Tibial artery (tissue), 4 donors: ENCODE measurements around the gene ACSL1.
A peak's percentile ranks its signal among the peaks of the same experiment; 100 is the strongest.

ENCODE experiments used
- DNase-seq, 2 donors: peaks; one replicate each; pipeline ENCODE4 v3.0.0-alpha.2; 2019
- H3K27ac ChIP-seq, 2 donors: fragments of 200-600 bp; sonication (generic) in 1 of 2; 1 replicate in 1 of 2; 2 replicates in 1 of 2; pipeline ENCODE4 v1.5.1; 2018 to 2019; ENCODE audit warnings: mild to moderate bottlenecking in 1 of 2
- H3K27me3 ChIP-seq, 2 donors: fragments of 200-600 bp; sonication (generic) in 1 of 2; one replicate each; pipeline versions ENCODE4 v1.5.1 to v1.6.0; 2016 to 2019
- H3K36me3 ChIP-seq, 3 donors: fragments of 200-600 bp; sonication (generic) in 2 of 3; one replicate each; pipeline ENCODE4 v1.5.1; 2016 to 2019; ENCODE audit warnings: mild to moderate bottlenecking in 2 of 3
- H3K4me1 ChIP-seq, 4 donors: fragments of 200-600 bp; sonication (generic) in 2 of 4; 1 replicate in 3 of 4; 2 replicates in 1 of 4; pipeline ENCODE4 v1.5.1; 2016 to 2019
- H3K4me3 ChIP-seq, 2 donors: fragments of 200-600 bp; sonication (generic) in 1 of 2; 1 replicate in 1 of 2; 2 replicates in 1 of 2; pipeline ENCODE4 v1.5.1; 2018 to 2019; ENCODE audit warnings: mild to moderate bottlenecking in 2 of 2
- H3K9me3 ChIP-seq, 3 donors: fragments of 200-600 bp; sonication (generic) in 1 of 3; one replicate each; pipeline ENCODE4 v1.5.1; 2016 to 2019
- intact Hi-C: fragments of 100-400 bp; cut with DNase I; formaldehyde crosslinking; loops from one replicate; pipeline ENCODE4 v1.15.0; 2023; ENCODE audit warnings: low total_unique reads
- TF ChIP-seq, protein P1 (sequence below), 2 experiments: fragments of 200-600 bp in 1 of 2; fragments of 450-650 bp in 1 of 2; IDR thresholded peaks; one replicate each; pipeline ENCODE4 v1.5.1; 2017 to 2019; ENCODE audit warnings: antibody characterized with exemption in 2 of 2, mild to moderate bottlenecking in 1 of 2, moderate library complexity in 1 of 2

Gene ACSL1

DNA sequence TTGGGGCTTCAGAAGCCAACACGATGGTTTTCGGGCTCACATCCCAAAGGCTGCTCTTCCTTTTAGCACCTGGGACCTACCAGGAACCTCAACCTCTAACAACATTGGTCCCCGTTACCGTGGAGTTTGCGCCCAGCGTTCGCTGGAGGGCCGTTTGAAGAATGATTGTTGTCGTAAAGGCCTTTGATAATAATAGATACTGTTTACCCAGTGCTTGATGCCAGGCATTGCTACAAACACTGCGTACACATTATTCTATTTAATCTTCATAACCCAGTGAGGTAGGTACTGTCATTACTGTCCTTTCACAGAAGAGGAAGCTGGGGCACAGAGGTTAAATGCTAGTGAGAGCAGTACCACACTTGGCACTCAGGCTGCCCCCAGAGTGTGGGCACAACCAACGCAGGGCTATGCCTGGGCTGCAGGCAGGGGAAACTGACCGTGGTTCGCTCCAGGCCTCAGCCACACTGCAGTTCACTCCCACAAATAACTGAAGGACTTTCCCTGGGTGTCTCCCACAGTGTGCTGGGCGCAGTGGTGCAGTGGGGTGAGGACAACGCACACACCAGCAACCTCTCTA, 1.0 kb upstream of the ACSL1 start:
- Histone ChIP-seq H3K4me1 (peaks cover 0 to 22% (median 10%) of the 10 kb centered on the region in 4 donors), H3K36me3 (no peaks in the 10 kb centered on the region), H3K4me3 (peak overlapping the region; percentile 56 to 72), H3K9me3 (no peaks in the 10 kb centered on the region), H3K27me3 (no peaks in the 10 kb centered on the region), H3K27ac (peak overlapping the region; percentile 81)
- TF ChIP-seq, protein P1, sequence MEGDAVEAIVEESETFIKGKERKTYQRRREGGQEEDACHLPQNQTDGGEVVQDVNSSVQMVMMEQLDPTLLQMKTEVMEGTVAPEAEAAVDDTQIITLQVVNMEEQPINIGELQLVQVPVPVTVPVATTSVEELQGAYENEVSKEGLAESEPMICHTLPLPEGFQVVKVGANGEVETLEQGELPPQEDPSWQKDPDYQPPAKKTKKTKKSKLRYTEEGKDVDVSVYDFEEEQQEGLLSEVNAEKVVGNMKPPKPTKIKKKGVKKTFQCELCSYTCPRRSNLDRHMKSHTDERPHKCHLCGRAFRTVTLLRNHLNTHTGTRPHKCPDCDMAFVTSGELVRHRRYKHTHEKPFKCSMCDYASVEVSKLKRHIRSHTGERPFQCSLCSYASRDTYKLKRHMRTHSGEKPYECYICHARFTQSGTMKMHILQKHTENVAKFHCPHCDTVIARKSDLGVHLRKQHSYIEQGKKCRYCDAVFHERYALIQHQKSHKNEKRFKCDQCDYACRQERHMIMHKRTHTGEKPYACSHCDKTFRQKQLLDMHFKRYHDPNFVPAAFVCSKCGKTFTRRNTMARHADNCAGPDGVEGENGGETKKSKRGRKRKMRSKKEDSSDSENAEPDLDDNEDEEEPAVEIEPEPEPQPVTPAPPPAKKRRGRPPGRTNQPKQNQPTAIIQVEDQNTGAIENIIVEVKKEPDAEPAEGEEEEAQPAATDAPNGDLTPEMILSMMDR (IDR thresholded peaks at IDR 0.05), result no peak
- no peak for DNase-seq
- intact Hi-C loops, result loop anchor here (5.0 to 10.0 kb wide), 4 partner anchors 74 to 298 kb away; no protein-coding TSS in a partner anchor

DNA sequence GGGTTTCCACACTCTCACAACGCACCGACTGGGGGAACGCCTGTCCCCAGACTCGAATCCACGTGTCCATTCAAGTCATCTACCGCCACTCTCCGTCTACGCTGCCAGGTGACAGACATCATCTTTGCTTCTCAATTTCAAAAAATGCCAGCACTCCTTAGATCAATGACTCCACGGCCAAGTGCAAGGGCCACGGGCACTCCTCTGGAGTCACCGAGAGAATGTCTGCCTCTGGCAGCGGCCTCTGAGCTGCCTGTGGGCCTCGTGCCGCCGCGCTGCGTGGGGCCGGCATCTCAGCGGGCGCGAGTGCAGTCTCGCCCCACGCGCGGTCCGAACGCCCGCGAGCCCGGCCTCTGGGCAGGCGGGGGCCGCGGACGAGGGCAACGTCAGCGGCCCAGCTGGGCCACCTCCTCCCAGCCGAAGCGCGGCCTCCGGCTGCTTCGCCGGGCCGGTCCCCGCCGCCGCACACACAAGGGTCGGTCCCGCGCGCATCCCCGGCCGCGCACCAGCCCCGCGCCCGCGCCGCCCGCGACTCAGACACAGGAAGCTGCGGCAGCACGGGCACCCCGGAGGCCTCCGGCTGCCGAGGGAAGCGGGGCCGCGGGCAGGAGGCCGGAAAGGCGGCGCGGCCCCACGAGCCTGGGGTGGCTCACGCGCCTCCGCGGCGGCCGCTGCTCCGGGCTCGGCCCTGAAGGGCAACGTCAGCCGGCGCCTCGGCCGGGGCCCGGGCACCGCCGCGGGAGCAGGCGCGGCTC, 450 bp downstream of the ACSL1 start:
- DNase-seq, result no peak

DNA sequence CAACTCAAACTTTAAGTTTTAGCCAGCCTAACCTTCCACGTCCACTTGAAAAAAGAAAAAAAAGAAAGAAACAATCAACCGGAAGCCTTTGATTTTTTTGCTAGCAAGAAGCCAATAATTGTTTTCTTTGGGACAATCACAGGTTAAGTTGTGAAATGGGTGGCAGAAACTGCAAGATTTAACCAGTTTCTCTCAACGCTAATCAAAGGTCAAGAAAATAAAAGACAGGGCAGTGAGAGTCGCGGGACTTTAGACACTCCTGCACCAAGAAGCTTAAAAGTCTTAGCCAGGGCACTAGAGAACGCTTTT, 1.0 kb downstream of the ACSL1 start:
- TF ChIP-seq, protein P1 (IDR thresholded peaks at IDR 0.05), result no peak
- Histone ChIP-seq H3K4me3 (peak overlapping the region; percentile 56 to 72), H3K27ac (peak overlapping the region; percentile 63 to 81), H3K4me1 (peaks cover 0 to 22% (median 10%) of the 10 kb centered on the region in 4 donors), H3K27me3 (no peaks in the 10 kb centered on the region), H3K9me3 (no peaks in the 10 kb centered on the region), H3K36me3 (no peaks in the 10 kb centered on the region)
- intact Hi-C loops, result loop anchor here (5.0 to 10.0 kb wide), 4 partner anchors 72 to 300 kb away; no protein-coding TSS in a partner anchor
- no peak for DNase-seq

More for the DNA sequence above, 450 bp downstream of the ACSL1 start:
- Histone ChIP-seq H3K27ac (peak overlapping the region; percentile 63 to 81), H3K4me1 (peaks cover 0 to 22% (median 10%) of the 10 kb centered on the region in 4 donors), H3K27me3 (no peaks in the 10 kb centered on the region), H3K9me3 (no peaks in the 10 kb centered on the region), H3K36me3 (no peaks in the 10 kb centered on the region), H3K4me3 (peak overlapping the region; percentile 56 to 72)
- TF ChIP-seq, protein P1 (IDR thresholded peaks at IDR 0.05), result no peak
- intact Hi-C loops, result loop anchor here (5.0 to 10.0 kb wide), 4 partner anchors 73 to 299 kb away; no protein-coding TSS in a partner anchor

DNA sequence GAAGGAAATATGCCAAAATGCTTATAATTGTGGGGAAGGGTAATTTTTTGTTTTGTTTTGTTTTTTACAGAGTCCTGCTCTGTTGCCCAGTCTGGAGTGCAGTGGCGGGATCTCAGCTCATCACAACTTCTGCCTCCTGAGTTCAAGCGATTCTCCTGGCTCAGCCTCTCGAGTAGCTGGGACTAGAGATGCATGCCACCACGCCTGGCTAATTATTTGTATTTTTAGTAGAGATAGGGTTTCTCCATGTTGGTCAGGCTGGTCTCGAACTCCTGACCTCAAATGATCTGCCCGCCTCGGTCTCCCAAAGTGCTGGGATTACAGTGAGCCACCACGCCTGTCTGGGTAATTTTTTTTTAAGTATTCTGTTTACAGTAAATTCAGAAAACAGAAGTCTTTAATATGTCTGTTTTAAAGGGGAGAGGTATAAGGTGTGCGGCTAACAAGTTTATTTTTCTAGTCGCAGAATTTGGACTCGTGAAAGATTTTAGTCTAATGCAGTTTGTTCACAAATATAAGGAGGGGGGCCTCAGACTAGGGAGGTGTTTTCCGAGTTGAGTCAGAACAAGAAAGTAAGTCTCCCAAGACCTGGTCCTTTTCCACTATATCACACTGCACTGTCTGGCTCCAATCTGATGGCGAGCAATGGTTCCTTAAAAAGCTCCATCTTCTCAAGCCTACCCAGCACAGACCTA, 1.5 kb downstream of the ACSL1 start:
- TF ChIP-seq, protein P1 (IDR thresholded peaks at IDR 0.05), result no peak
- H3K4me3 ChIP-seq, result peak overlapping the region; percentile 56 to 72
- H3K27ac ChIP-seq, result no peak overlapping the region
- intact Hi-C loops, result loop anchor here (10.0 kb wide), 2 partner anchors 289 to 301 kb away; no protein-coding TSS in a partner anchor
- peak in 1 of 2 donors; percentile 59 for DNase-seq
- H3K9me3 ChIP-seq, result no peaks in the 10 kb centered on the region
- no peaks in the 10 kb centered on the region for H3K27me3 ChIP-seq
- no peaks in the 10 kb centered on the region for H3K36me3 ChIP-seq
- peaks cover 0 to 22% (median 10%) of the 10 kb centered on the region in 4 donors for H3K4me1 ChIP-seq

DNA sequence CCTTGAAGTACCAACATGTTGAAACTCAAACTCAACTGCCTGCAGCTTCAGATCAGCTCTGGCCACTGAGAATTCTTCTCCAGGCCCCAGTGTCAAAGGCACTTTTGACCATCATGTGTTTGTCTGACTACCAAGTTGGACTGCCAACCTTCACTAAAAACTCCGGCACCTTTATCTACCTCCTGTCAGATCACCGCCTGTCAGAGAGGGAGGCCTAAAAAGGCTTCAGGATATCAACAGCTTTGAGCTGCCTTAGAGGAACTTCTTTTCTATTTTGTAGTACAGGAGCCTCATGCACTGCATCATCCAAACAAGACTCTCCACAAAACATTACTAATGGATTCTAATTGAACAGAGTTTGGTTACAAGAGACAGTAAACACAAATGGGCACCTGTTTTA, 2.8 kb downstream of the ACSL1 start:
- peak in 1 of 2 donors; percentile 7 for DNase-seq
- Histone ChIP-seq H3K27me3 (no peaks in the 10 kb centered on the region), H3K27ac (no peak overlapping the region), H3K36me3 (no peaks in the 10 kb centered on the region), H3K4me3 (no peak overlapping the region), H3K4me1 (peaks cover 0 to 22% (median 12%) of the 10 kb centered on the region in 4 donors), H3K9me3 (no peaks in the 10 kb centered on the region)
- TF ChIP-seq, protein P1 (IDR thresholded peaks at IDR 0.05), result no peak
- intact Hi-C loops, result loop anchor here (10.0 kb wide), 2 partner anchors 288 to 302 kb away; no protein-coding TSS in a partner anchor
